GOT3 (cell line): ENCODE data around the gene TSTD1.
"Not testable (repeated sequence)": the region's sequence is repeated elsewhere in the genome, so short reads cannot be mapped to it uniquely, and the experiment has no call there.

ENCODE experiments used
- DNase-seq: peaks from one replicate; lab custom pipeline; 2025; ENCODE audit warnings: mixed read lengths; lab: John Stamatoyannopoulos, UW

The TSTD1 gene

GRCh38 chr1:161037661-161038522 is 872 bp downstream of the TSTD1 start:
- DNase-seq, result no peak

- no peak for DNase-seq
These were observed 5.0 kb downstream of the TSTD1 start for GRCh38 chr1:161033751-161034150.

DNA sequence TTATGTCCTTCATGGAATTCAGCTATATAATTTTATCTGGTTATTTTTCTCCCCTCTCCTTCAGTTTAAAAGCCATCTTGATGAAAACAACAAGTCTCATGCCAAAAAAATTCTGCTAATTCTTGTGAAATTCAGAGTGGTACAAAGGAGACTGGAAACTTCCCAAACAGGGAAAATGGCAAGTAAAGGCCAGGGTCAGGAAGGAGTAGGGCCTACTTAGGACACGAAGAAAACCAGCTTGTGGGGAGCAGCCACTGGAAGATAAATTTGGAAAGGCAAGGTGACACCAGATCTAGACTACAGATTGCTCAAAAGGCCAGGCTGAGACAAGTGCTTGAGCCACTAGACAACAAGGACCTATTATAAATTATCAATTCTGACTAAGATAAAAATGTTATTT is 6.4 kb downstream of the TSTD1 start:
- DNase-seq, result no peak

DNA sequence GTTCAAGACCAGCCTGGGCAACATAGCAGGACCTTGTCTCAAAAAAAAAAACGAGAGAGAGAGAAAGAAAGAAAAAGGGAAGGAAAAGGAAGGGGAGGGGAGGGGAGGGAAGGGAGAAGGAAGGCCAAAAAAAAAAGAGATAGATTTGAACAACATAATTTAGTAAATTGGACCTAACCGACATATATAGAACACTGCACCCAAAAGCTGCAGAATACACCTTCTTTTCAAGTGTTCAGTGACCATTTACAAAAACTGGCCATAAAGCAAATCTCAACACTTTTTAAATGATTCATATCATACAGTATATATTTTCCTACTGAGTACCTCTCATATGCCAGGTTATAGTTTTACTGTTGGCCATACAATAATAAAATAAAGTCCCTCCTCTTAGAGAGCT is 6.9 kb downstream of the TSTD1 start:
- DNase-seq, result no peak

DNA sequence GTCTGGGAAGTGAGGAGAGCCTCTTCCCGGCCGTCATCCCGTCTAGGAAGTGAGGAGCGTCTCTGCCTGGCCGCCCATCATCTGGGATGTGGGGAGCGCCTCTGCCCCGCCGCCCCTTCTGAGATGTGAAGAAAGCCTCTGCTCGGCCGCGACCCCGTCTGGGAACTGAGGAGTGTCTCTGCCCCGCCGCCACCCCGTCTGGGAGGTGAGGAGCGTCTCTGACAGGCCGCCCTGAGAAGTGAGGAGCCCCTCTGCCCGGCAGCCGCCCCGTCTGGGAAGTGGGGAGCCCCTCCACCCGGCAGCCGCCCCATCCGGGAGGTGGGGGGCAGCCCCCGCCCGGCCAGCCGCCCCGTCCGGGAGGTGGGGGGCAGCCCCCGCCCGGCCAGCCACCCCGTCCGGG is 9.3 kb downstream of the TSTD1 start:
- not testable (repeated sequence) for DNase-seq

- not testable (repeated sequence) for DNase-seq
These were observed 11.8 kb downstream of the TSTD1 start for GRCh38 chr1:161026954-161027353.

- DNase-seq, result not testable (repeated sequence)
These were observed 16.3 kb downstream of the TSTD1 start for GRCh38 chr1:161022432-161022831.

DNA sequence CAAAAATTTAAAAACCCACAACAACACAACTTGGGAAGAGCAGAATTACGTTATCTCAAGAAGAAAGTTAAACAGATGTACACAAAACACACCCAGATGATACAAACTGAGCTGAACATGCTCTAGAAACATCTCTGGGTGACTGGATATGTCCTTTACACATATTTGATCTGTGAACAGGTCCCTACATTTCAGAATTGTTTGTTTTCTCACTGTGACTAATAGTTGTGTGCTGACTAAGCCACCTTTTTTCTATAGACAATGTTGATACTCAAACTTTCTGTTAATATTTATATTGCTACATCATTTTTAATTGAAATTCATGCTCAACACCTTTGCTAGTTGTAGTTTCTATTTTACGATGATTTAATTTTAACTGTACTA is 16.8 kb downstream of the TSTD1 start:
- DNase-seq, result no peak

DNA sequence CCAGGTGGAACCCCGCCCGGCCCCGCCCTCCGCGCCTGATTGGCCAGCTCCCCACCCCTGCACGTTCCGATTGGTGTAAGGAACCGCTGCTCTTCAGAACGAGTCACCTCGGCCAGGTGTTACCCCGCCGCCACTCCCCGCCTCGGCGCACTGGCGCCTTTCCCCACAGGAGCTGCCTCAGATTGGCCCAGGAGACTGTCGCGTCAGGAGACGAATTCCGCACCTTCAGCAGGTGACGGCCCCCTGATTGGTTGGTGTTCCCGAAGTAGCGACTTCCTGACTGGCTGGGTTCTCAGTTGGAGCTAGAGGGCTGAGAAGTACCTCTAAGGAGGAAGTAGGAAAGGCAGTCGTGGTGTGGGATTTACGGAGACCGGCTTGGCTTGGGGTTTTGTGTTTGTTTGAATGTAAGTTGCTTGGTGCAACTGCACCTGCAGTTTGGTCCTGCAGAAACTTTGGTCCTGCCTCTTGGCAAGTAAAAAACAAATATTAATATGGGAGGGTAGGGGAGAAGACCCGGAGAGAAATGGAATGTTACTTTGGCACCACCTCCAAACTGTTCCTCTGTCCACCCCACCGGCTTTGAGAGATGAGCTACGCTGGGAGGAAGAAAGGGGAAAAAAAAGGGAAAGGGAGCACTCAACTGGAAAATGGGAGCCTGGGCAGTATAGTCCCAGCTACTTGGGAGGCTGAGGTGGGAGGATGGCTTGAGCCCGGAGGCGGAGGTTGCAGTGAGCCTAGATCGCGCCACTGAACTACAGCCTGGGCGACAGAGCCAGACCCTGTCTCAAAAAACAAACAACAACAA is 17.4 kb downstream of the TSTD1 start:
- no peak for DNase-seq

- DNase-seq, result no peak
These were observed 18.1 kb downstream of the TSTD1 start, which contains the start of gene F11R for GRCh38 chr1:161020509-161021164. Gene F11R (minus strand): TSS chr1:161021152. CDS start chr1:161021073, 79 bp downstream.

- no peak for DNase-seq
These were observed 18.8 kb downstream of the TSTD1 start for GRCh38 chr1:161019751-161020495.

DNA sequence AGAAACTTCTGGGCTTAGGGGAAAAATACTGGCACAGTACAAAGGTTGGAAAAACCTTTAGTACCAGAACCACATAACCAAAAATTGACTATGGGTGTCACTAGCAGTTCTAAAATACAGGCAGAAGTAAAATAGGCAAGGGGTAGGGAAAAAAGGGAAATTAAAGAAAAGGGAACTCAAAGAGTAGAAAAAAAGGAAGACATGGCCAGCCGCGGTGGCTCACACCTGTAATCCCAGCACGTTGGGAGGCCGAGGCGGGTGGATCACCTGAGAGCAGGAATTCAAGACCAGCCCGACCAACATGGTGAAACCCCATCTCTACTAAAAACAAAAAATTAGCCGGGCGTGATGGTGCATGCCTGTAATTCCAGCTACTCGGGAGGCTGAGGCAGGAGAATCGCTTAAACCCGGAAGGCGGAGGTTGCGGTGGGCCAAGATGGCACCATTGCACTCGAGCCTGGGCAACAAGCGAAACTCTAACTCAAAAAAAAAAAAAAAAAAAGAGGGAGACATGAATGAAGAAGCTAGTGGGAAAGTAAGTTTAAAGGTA is 19.6 kb downstream of the TSTD1 start:
- DNase-seq, result not testable (repeated sequence)

DNA sequence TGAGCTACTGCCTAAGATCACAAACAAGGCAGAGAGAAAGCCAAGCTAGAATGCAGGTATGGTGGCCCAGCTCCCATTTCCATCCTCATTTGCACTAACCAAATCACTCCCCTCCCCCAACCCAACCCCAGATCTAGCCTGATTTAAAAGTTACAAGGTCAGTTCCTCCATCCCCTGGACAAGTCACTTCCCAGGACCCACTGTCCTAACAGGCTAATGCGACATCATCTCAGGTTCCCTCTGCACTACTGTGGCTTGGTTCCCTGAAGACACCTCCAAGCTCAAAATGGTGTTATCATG is 20.2 kb downstream of the TSTD1 start:
- no peak for DNase-seq

DNA sequence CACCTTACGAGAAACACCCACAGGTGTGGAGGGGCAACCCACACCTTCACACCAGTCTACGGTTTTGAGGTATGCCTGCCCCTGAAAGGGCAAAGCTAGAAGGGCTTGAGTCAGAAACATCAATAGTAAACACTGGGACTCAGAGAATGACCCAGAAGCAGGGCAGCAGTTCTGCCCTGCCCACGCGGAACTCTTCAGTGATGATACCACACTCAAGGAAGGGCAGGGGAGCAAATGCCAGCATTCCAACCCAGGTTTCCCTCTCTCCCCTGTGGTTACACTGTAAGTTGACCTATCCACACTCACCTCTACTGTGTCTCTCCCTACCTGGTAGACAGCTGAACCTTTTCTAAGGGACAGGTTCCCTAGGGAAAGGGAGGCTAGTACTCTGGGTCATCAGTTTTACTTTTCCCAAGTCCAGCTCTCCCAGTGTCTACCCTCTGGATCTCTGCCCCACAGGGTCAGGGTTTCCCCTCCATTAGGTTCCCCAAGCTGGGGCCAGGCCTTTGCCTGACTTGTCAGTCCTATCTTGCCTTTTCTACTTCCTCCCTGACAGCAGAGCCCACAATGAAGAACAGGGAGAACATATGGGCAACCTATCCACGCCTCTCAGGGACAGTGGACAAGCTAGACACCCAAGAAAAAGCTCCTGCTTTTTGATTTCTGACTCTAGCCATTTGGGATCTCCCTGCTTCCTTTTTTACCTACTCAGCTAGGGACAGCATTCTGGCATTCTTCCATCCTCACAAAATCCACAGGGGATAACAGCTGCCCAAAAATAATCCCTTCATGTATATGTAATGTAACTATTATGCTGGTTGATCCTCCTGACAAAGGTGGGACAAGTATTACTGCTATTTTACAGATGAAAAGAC is 20.8 kb downstream of the TSTD1 start:
- DNase-seq, result no peak

DNA sequence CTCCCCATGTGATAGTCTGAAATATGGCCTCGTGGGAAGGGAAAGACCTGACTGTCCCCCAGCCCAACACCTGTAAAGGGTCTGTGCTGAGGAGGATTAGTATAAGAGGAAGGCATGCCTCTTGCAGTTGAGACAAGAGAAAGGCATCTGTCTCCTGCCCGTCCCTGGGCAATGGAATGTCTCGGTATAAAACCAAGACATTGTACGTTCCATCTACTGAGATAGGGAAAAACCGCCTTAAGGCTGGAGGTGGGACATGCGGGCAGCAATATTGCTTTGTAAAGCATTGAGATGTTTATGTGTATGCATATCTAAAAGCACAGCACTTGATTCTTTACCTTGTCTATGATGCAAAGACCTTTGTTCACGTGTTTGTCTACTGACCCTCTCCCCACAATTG is 21.6 kb downstream of the TSTD1 start:
- not testable (repeated sequence) for DNase-seq

DNA sequence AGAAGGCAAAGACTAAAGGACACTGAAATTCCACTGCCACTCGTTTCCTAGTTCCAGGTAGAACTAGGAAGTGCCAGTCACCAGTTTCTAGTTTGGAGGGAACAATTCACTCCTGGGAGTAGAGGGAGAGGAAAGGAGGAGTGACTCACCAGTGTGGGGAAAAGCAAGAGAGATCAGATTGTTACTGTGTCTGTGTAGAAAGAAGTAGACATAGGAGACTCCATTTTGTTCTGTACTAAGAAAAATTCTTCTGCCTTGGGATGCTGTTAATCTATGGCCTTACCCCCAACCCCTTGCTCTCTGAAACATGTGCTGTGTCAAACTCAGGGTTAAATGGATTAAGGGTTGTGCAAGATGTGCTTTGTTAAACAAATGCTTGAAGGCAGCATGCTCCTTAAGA is 22.1 kb downstream of the TSTD1 start:
- not testable (repeated sequence) for DNase-seq

DNA sequence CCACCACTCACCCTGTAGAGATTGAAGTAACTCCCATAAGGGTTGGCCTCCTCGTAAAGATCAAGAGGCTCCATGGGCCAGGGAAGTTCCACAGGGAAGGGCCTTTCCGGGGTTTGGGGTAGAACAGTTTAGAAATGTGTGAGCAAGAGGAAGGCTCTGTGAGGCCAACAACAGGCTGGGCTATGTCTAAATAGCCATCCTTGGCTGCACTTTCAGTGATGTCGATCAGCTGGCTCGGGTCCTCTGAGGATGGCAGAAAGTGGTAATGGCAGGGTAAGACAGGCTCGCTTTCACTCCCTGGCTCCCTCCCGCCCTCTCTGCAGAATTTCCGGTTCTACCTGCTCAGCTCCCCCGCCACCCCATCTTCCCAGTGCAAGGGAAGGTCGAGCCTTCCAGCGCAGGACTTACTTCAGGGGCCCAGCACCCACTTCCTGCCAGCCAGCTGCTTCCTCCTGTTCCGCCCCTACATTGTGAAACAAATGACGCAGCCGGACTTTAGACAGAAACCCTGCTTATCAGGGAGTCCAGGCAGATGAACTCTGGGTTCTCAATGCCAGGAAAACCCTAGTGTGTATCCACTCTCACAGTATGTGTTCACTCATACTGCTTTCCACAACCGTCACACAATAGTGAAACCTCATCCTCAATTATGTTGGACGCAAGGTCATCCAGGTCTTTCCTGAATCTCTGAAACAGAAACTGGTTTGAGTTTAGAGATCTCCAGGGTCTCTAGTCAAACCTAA is 25.1 kb downstream of the TSTD1 start:
- DNase-seq, result no peak

- no peak for DNase-seq
These were observed 25.7 kb downstream of the TSTD1 start for GRCh38 chr1:161013131-161013487.

DNA sequence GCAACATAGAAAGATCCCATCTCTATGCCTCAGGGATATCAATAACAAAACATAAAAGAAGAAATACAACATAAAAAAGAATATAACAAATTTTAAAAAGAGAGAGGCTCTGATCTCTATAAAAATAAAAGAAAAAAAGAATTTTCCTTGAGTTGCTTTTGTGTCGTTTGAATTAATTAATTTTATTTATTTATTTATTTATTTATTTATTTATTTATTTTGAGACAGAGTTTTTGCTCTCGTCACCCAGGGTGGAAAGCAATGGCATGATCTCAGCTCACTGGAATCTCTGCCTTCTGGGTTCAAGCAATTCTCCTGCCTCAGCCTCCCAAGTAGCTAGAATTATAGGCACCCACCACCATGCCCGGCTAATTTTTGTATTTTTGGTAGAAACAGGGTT is 26.3 kb downstream of the TSTD1 start:
- no peak for DNase-seq

- DNase-seq, result no peak
These were observed 29.1 kb downstream of the TSTD1 start for GRCh38 chr1:161009602-161010211.
